Measurements from ENCODE around the gene TENT4A. TPM values are rescaled to one million over a fixed set of nuclear protein-coding genes. Genes with fewer than 3 reads are reported as not detected.

The TENT4A gene
- polyA plus RNA-seq, 12 donors = 14.5 to 36.0 (median 17.2) TPM; not detected in 1

DNA sequence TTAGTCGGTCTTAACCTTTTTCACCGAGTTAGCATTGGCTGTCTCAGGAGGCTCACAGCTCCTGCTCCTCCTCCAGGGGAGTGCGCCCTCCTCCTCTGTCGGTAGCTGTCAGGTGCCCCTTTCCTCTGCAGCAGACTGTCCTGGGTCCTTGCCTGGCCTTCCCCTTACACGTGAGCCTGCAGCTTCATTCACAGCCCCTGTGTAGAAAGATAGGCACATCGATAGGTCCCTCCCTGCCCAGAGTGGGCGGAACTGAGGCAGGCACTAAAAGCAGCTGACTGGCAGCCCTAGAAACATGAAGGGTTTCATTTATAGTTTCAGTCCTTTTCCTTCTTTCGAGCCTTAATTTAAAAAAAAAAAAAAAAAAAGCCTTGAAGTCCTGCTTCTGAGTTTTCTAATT, 17.2 kb downstream of the TENT4A start:
- DNase-seq = no peak

DNA sequence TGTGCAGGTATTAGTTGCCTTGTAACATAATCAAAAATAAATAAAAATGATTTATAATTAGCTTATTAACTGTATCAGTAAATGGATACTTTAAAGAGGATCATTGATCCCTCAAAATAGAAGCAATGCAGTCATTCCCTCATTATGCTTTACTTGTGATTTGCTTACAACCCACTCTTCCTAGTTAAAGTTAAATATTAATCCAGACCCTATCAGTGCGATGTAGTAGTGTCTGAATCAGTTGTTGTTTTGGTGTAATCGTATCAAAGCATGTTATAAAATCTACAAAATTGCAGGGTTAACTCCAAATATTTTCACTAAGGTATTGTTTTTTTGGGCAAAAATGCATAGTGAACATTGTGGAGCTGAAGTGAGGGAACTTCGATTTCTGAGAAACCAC, 17.6 kb downstream of the TENT4A start:
- DNase-seq = no peak

DNA sequence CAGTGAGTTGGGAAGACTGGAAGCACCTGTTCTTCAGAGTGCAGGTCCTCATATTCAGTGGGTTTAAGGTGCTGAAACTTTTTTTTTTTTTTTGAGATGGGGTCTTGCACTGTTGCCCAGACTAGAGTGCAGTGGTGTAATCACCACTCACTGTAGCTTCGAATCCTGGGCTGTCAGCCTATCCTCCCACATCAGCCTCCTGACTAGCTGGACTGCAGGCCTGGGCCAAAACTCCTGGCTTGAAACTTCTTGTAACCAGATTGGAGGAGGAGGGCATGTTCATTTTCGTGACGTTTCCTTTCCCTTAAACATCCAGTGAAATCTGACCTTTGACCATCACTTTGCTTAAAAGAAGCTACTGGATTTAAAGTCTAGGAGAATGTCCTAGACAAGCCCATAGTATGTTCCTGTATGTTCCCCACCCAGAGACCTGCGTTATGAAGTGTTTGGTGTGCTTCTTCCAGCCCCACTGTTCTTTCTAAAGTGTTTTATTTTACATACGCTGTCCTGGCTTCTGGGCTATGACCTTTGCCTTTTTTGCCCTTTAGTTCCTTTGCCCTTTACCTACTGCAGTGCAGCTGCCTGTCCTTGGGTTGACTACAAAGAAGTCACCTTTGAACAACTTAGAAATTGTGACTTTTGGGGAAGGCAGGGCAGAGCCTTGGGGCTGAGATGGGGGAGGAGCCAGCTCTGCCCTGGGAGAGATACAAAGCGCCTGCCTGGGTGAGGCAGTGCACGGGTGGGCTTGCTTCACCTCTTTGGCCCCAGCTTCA, 18.4 kb downstream of the TENT4A start:
- no peak for DNase-seq

DNA sequence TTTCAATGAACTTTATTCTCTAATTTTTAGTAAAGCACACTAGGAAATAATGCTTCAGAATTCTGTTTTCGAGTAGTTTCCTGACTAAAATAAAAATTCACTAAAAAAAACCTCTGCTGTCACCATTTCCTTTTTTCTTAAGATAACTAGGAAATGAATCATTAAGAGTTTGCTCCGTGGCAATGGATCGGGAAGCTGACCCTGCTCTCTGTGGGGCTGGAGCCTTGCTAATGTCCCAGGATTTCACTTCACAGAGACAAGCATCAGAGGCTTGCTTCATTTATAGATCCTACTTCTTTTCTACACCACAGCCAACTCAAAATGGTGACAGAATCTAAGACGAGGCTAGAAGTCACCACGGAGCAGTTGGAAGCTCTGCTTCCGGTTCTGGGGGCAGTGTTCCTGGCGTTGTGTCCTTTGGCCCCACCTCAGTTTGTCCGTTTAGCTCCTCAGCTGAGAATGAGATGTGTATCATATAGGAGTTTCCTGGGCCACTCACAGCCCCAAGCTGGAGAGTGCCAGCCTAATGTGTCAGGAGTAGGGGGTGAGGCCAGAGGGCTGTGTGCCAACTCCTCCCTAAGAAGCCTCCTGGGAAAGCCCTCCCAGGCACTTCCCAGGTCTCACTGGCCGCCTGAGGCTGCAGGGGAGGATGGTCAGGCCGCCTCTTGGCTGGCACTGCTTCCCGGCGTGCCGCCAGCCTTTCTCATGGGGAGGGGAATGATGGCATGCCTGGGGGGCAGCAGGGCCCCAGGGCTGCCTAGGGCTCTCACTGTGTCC, 19.6 kb downstream of the TENT4A start:
- DNase-seq = no peak

DNA sequence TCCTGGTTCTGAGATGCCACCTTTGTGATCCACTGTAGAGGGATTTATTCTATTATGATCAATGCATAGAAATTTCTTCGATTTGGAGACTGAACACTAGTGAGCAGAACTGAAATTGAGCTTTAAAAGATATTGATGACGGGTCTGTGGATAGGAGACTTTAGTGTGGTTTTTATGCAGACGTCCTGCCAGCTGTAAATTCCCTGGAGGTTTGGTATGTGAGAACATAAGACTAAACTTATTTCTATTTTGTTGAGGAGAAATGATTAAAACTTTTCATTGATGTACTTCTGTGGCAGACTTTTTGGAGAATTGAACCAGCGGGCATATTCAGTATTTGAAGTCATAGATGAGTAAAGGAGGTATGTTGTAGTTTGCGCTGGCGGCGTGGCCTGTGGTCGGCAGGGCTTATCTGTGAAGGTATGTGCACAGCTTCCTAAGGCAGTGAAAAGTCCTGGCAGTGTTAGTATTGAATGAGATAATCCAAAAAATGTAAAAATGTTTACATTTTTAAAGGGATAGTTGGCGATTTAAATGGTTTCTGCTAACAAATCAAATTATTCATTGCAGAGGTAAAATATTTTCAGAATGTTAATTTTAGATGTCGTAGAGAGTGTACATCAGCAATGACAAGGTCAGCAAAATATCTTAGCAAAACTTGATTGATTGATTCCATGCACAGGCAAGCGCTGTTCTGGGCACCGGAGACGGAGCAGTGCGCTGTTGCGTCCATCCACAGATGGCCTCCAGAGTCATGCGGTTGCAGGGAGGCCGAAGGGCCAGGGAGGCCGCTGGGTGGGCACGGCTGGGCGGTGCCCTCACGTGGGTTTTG, 20.4 kb downstream of the TENT4A start:
- DNase-seq = no peak

DNA sequence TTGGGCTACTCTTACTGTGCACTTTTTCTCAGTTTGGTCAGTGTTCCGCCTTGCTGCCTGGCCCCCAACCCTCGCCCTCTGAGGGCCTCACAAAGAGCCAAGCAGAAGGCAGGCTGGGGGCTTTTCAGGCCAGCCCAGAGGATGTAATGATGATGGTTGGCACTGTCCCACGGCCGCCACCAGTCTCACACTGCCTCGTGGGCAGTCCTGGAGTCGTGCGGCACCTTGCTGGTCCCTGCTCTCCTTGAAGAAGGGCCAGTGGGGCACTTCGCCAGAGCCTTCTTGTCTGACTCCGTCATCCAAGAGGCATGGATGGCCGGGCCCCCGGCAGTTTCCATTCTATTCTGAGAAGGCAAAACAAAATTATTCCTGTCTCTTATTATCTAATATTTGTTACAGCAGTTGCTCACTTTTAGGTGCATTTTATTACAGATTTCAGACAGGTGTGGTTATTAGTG, 21.0 kb downstream of the TENT4A start:
- DNase-seq = no peak

DNA sequence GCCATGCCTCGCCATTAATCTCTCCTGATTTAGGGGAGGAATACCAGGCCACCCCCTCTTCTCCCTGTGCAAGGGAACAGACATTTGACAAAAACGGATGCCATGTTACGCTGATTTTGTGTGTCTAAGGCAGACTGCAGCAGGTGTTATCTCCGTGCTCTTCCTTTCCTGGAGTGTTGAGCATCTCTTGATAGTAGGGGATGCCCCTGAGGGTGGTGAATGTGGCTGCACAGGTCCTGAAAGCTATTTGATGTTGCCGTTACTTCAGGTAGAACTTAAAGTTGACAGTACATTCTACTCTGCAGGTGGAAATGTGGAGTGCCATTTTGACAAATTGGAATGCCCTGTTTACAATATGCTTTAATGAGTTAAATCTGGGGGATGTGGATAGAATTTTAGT, 21.5 kb downstream of the TENT4A start:
- no peak for DNase-seq

DNA sequence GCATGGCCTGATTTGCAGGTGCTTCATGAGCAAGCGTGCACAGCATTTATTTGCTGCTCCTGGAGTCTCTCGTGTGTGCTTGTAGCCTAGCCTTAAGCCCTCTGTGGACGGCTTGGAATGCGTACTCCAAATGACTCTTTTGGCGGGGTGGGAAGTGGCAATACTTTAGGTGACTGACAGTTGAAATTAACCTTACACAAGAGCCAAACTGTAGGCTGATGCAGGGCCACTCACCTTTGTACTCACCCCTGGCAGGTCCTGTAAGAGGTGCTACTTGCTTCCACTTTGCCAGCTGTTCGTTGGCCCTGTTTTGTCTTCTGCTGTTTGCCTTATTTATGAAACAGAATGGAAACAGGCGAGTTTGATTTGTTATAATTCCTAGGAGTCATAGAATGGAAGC, 22.9 kb downstream of the TENT4A start:
- no peak for DNase-seq

DNA sequence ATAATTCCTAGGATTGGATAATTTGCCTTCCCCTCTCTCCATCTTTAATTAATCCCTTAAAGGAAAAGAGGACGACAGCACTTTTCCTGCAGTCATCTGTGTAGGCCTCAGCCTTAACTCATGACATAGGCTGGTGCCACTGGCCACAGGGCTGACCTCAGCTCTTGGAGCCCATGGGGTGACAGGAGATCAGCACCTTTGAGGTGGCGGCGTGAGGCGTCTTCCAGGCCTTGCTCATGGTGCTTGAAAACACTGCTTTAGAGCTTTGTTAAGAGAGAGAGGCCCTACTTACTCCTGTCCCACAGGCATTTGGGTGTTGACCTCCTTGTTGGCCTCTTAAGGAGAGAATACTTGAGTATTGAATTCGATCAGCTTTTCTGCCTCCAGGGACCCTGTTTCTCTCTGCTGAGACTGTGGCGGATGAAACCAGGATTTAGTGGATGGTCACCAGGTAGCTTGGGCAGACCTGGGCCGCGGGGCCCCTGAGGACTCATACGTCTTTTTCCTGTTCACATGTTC, 23.4 kb downstream of the TENT4A start:
- DNase-seq = no peak

DNA sequence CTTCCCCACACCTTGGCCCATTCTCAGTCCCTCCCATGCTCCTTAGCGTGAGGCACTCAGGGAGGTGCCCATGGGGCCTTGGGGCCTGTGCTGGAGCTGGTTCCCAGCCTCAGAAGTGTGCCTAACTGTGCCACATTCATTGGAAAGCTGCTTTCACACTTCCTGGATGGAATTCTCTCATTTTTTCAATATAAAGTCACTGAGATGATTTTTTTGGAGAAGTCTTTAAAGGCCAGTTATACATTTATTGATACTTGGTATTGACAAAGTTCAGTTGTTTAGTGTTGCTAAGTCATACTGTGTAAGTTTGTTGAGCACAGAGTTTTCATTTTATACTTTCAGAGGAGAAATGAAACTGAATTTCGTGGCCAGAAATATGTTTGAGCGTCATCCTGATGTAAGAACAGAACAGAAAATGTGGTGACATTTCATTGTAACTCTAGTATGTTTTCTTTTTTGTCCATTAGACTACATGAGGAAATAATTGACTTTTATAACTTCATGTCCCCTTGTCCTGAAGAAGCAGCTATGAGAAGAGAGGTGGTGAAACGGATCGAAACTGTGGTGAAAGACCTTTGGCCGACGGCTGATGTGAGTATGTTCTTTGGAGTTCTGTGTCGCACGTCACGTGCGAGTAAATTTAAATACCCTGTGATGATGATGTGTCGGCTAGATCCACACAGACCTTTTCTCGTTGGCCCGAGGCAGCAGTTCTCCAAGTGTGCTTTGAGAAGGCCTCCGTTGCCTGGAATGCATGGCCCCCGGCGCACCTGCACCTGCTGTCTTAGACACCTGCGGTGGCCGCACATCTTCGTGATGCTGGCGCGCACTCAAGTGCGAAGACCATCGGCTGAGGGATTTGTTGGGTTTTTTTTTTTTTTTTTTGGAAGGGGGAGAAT, 24.1 kb downstream of the TENT4A start:
- DNase-seq = no peak

DNA sequence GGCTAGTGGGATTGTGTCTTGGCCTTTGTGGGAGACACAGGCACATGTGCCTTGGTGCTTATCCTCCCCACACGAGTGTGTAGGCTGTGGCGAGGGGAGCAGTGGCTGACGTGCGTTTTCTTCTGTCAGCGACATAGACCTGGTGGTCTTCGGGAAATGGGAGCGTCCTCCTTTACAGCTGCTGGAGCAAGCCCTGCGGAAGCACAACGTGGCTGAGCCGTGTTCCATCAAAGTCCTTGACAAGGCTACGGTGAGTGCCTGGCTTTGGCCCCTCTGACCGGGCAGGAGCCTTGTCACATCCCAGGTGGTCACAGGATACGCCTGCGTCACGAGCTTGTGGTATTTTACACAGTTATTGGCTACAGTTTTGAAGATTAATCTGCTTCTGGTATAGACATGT, 26.4 kb downstream of the TENT4A start:
- DNase-seq = no peak

DNA sequence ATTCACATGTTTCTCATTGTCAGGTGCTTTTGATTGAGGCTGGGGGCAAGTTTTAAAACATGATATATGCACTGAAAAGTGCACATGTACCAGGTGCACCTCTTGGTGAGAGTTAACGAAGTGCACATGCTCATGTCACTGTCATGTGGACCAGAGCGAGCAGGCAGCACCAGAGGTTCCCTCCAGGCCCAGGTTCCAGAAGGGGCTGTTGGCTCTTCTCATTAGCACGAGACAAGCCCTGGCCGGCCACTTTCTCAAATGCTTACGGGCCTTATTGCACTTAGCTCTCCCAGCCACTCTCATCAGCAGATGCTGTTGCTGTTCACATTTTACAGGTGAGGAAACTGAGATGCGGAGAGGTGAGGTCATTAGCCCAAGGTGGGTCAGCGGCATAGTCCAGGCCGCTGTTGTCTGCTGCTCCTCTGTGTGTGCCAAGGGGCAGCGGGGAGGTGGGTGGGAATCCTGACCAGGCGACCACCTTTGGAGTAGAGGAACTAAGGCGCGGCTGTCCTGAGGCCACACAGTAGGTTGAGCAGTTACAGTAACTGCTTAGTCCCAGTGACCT, 27.4 kb downstream of the TENT4A start:
- DNase-seq = no peak

DNA sequence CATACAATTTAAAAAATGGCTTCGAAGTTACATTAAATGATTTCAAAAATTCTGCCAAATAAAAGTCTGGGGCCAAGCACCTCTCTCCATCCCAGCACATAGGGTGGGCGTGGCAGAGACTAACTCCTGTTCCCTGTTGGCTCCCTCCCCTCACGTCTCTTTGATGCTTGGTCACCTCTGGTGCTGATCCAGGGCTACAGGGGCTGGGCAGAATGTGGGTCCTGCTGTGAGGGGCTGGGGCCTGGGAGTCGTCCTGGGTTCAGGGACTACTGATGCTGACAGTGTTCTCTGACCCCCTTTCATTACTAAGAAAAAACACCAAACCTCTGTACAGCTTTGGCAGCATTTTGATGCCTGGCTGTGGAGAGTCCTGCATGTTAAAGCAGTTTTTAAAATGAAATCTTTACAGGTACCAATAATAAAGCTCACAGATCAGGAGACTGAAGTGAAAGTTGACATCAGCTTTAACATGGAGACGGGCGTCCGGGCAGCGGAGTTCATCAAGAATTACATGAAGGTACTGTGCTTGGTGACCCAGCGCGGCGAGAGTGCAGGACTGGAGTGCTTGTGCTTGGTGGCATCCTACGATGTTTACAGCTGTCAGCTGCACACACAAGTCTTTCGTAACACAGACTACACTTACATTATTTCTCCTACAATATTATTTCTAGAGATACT, 29.0 kb downstream of the TENT4A start:
- DNase-seq = no peak

DNA sequence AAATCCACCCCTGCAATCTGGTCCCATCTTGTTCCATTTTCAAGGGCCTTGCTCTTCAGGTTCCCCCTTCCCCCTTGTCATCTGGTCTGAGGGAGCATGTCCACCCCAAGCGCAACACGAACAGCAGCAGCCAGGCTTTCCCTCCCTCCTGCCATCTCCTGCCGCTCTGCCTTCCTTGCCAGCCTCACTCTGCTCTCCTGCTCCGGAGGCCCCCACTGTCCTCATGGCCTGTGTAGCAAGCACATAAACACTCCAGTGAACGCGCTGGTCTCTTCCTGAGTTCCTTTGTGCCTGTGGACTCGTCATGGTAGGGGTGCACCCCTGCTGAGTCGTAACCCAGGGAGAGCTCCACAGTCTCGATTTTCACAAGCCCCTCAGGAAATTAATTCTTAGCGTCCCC, 29.9 kb downstream of the TENT4A start:
- DNase-seq = no peak

DNA sequence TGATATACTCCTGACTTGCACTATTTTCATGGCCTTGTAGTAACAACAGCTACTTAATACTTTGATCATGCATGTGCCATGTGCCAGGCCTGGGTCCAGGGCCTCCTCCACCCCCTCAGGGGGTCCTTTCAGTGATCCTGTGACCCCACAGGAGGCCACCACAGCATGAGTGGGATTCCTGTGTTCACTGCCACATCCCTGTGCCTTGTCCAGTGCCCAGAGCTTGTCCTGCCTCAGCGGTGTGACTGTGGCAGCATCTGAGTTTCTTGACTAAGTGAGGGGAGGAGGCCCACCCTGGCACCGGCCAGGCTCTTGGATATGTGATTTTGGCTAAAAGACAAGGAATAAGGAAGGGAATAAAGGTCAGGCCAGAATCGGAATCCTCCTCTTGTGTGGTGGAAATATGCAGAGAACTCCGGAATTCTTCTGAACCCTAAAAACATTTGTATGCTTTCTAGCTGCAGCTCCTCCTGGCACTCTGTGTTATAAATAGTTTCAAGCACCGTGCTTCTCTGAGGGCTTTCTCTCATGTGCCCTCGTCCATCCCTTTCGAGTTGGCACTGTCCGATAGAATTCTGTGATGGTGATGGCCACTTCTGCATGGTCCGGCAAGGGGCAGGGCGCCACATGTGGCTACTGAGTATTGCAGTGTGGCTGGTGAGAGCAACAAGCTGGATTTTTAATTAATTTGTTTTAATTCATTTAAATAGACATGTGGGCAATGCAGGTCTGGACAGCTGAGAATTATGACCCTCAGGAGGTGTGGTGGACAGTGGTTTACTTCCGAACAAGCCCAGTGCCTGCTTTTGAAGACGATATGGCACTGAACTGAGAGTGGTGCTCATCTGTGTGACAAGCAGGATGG, 31.8 kb downstream of the TENT4A start:
- no peak for DNase-seq

DNA sequence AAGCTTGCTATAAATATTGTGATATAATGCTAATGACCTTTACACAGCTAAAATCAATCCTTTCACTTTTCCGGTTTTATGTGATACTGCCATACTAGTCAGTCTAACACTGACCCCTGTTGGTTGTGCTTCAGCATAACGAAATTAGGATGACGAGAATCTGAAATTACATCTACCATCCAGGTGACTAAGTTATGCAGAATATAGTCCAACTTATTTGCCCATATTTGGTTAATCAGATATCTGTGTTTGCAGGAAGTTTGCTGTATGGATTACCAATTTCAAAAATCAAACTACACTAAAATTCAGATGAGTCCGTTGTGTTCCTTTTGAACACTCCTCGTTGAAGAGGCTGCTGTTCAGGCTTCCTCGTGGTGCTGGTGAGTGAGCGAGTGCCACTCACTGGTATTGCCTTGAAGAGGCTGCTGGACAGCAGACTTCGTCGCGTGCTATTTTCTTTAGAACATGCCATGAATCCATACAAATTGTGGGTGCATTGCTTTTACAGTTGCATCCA, 32.5 kb downstream of the TENT4A start:
- DNase-seq = peak; percentile 43

DNA sequence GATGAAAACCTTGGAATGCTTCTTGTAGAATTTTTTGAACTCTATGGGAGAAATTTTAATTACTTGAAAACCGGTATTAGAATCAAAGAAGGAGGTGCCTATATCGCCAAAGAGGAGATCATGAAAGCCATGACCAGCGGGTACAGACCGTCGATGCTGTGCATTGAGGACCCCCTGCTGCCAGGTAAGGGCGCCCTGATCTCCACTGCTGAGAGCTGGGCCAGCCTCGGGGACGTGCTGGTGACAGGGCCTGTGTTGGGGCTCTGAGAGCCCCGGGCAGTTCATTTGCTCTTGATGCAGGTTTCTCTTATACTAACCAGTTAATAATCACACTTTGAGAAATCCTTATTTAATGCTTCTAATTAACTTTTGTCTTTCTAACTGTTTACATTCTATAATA, 33.0 kb downstream of the TENT4A start:
- DNase-seq = no peak

DNA sequence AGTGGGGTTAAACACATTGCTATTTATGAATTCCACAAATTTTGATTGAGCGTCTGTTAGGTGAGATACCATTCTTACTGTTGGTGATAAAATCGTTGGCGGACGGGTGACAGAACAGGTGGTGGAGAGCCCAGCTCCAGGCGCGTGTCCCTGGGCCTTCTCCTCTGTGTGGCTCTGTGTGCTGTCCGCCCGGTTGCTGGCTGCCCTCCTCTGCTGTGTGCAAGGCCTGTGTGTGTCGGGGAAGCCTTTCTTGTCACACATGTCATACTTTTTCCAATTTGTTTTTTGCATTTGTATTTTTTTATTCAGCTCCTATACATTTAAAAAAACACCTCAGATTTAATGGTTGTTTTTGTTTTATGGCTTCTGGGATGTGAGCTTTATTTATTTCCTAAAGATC, 33.9 kb downstream of the TENT4A start:
- no peak for DNase-seq

DNA sequence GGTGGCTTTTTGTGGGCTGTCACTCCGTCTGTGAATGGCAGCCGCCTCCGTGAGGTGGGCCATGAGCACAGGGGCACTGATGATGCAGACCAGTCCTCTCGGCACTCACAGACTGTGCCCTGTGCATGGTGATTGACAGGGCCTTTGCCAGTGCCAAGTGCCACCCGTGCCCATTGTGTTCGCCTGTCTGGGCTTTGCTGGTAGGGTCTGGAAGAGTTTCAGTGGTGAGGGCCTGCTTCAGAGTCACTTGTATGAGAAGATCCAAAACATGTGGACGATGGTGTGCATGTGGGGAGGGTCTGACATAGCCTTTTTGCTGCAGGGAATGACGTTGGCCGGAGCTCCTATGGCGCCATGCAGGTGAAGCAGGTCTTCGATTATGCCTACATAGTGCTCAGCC, 34.9 kb downstream of the TENT4A start:
- no peak for DNase-seq

Measured in muscle of arm (tissue), 12 donors.